ENCODE results near the gene SMAD1. TPM values are rescaled to one million over a fixed set of nuclear protein-coding genes. Genes with fewer than 3 reads are reported as not detected.

SMAD1 gene
- total RNA-seq, 1 experiment from 2014 or later, result 21.1 TPM

DNA sequence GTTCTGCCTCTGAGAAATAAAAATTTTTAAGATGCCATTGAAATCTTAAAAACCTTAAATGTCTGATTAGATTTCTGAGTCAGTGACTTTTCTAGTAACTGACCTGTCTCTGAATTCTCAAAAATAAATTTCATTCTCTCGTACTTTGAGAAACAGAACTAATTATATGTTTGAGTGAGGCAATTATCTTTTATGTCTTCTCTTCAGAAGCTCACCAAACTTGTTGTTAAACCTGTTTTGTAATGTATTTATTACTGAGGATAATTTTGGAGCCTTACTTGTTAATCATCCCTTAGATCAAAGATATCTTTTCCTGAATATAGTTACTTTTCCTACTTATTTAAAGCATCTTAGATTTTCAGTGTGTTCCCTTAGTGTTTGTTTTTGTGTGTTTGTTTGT is 73.0 kb downstream of the SMAD1 start:
- Histone ChIP-seq H3K56ac (ENCODE audit: insufficient read length, low read depth, low read length) (no peak overlapping the region), H3K4me2 (ENCODE audit: insufficient read depth, insufficient read length, low read length) (no peak overlapping the region), H3K23me2 (ENCODE audit: insufficient read length, low read depth, low read length, poor library complexity, severe bottlenecking) (no peaks in the 10 kb centered on the region), H3K27me3 (ENCODE audit: insufficient read depth, low read length) (no peaks in the 10 kb centered on the region), H2BK12ac (ENCODE audit: insufficient read length, low read depth, low read length) (no peak overlapping the region), H2AFZ (ENCODE audit: low read length) (no peak overlapping the region), H3K4ac (ENCODE audit: low read depth, low read length) (no peak overlapping the region), H3K9ac (ENCODE audit: extremely low read depth, insufficient read length, low read length) (no peak overlapping the region), H3K79me2 (ENCODE audit: insufficient read depth, low read length) (no peaks in the 10 kb centered on the region), H4K20me1 (ENCODE audit: control insufficient read depth, insufficient read depth, insufficient read length) (no peaks in the 10 kb centered on the region), H2AK5ac (ENCODE audit: insufficient read length, low read length) (no peak overlapping the region), H4K91ac (ENCODE audit: insufficient read length, low read depth, low read length) (no peak overlapping the region), H3K79me1 (ENCODE audit: insufficient read depth, low read depth, low read length, poor library complexity, severe bottlenecking) (no peaks in the 10 kb centered on the region), H3T11ph (ENCODE audit: low read length) (no peak overlapping the region), H3K14ac (ENCODE audit: insufficient read depth, low read length) (no peak overlapping the region), H3K4me1 (ENCODE audit: insufficient read depth, low read length) (no peaks in the 10 kb centered on the region), H2BK5ac (ENCODE audit: insufficient read length, low read length) (no peak overlapping the region), H3K27ac (ENCODE audit: insufficient read length, low read depth, low read length) (no peak overlapping the region), H4K8ac (replicated peaks; ENCODE audit: insufficient read length, low read depth, low read length) (no peak overlapping the region), H3K23ac (ENCODE audit: insufficient read length, low read depth, low read length) (no peak overlapping the region), H3K9me3 (ENCODE audit: control insufficient read depth, low read depth, low read length) (no peaks in the 10 kb centered on the region), H2BK120ac (ENCODE audit: low read depth, low read length, poor library complexity, severe bottlenecking) (no peak overlapping the region), H2BK20ac (ENCODE audit: low read depth, low read length, poor library complexity, severe bottlenecking) (no peak overlapping the region), H3K18ac (ENCODE audit: insufficient read length, low read depth, low read length) (no peak overlapping the region), H4K5ac (ENCODE audit: insufficient read length, low read depth, low read length) (no peak overlapping the region), H2BK15ac (ENCODE audit: low read depth, low read length) (no peak overlapping the region)
- H3K36me3 Mint-ChIP-seq (ENCODE audit: insufficient read depth in 1 of 3, low read depth in 3 of 3), result peaks cover 23 to 54% (median 45%) of the 10 kb centered on the region in 3 experiments
- peaks cover 4 to 9% of the 10 kb centered on the region in 2 experiments; a peak in 3 of 5 replicates for H3K9me3 Mint-ChIP-seq
- no peak overlapping the region; a peak in 1 of 7 replicates for H3K27ac Mint-ChIP-seq
- no peak for TF ChIP-seq CTCF (conservative IDR thresholded peaks at IDR 0.05)
- WGBS (ENCODE audit: extremely low coverage, insufficient read length, low lambda C conversion rate), result no CpG with 5 or more reads among the region's 1 CpG
- 0 out of 4 replicates have a peak, but pooled peaks cover 0 to 2% of the 10 kb centered on the region in 2 experiments for H3K4me1 Mint-ChIP-seq
- H3K27me3 Mint-ChIP-seq (ENCODE audit: low read depth), result no peaks in the 10 kb centered on the region
- DNase-seq, result no peak
- no peak overlapping the region for H3K4me3 Mint-ChIP-seq
